HG02943 (cell line): ENCODE results near the gene FGF6.
"Not testable (repeated sequence)": the region's sequence is repeated elsewhere in the genome, so short reads cannot be mapped to it uniquely, and the experiment has no call there.

Experiments used
- ATAC-seq: cut with Tn5 transposase; IDR thresholded peaks from one replicate; pipeline ENCODE4 v1.9.1; 2021; ENCODE audit warnings: mild to moderate bottlenecking, low read depth, moderate library complexity; ENCODE audit not compliant: unreplicated experiment

Gene FGF6

GRCh38 chr12:4421590-4422031 lies 24.0 kb downstream of the FGF6 start:
- no peak for ATAC-seq

- ATAC-seq = no peak
Observed at GRCh38 chr12:4420138-4420670, 25.4 kb downstream of the FGF6 start.

GRCh38 chr12:4418913-4419312 lies 26.7 kb downstream of the FGF6 start:
- no peak for ATAC-seq

DNA sequence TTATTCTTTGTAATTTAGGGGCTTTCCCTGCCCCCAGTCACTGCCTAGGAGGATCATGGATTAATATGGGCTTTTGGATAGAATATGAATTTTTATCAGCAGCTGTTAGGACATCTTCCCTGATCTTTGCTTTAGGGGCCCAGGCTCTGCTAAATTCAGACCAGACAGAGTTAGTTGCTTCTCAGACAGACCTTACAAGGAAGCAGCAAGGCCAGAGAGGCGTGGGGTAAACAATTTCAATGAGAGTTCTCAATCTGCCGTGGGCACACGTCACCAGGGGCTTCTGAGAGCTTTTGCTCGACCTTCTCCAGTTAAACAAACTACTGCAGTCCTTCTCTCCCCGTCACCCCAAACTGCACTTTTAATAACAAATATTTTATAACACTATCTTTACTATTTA lies 27.7 kb downstream of the FGF6 start:
- no peak for ATAC-seq

DNA sequence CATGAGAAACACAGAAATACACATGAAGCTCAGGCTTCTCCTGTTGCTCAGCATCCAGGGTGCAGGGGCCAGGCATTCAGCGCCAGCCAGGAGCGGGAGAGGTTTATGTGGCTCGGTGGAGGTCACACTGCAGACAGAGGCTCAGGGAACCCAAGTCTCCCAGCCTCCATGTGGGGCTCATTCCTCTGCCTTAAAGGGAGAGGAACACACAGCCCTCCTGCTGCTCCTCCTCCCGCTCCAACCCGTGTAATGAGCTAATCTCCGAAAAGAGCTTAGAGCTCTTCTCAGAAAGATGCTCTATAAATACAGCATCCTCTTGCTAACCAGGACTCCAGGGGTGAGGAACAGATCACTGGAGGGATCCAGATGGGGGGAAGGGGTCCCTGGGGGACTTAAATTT lies 28.2 kb downstream of the FGF6 start:
- no peak for ATAC-seq

DNA sequence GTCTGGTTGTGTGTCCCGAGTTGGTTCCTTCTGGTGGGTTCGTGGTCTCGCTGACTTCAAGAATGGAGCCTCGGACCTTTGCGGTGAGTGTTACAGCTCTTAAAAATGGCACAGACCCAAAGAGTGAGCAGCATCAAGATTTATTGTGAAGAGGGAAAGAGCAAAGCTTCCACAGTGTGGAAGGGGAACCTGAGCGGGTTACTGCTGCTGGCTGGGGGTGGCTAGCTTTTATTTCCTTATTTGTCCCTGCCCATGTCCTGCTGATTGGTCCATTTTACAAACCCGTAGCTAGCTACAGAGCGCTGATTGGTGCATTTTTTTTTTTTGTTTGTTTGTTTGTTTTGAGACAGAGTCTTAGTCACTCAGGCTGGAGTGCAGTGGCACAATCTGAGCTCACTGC lies 29.3 kb downstream of the FGF6 start:
- no peak for ATAC-seq

- no peak for ATAC-seq
Observed at GRCh38 chr12:4412465-4412864, 33.1 kb downstream of the FGF6 start.

DNA sequence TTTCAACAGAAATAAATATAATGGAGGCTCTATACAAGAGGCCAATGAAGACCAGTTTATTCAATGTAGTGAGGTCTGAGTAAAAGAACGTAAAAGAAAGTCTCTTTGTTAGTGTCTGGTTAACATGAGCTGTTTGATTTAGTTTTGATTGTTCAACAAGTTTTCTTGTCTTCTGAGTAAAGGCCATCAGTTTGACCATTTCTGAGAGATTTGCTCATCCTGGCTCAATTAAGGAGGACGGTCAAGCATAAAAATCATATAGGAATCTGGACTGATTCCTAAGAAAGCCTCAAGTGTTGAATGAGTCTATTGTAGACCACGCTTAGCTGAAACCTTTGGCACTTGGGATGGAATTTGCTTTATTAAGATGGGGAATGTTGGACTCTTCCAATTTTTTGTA lies 33.6 kb downstream of the FGF6 start:
- ATAC-seq = no peak

GRCh38 chr12:4407136-4407535 lies 38.5 kb downstream of the FGF6 start:
- ATAC-seq = no peak

GRCh38 chr12:4404877-4405637 lies 40.6 kb downstream of the FGF6 start:
- ATAC-seq = not testable (repeated sequence)

GRCh38 chr12:4402996-4403395 lies 42.6 kb downstream of the FGF6 start:
- ATAC-seq = no peak

DNA sequence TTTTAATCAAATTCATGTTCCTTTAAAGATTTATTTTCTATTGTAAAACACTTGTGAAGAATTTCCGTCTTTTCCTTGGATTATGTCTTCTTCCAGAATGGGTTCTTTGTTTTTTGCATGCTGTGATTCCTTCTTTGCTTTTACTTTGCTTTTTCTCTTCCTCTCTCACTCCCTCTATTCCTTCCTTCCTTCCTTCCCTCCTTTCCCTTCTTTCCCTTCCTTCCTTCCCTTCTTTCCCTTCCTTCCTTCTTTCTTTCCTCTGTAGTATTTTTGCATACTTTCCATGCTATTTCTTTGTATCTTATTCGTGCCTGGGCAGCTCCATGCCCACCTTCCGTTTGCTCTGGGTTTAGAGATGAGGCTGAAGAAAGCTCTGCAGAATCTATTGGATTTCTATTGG lies 44.5 kb downstream of the FGF6 start:
- no peak for ATAC-seq

- ATAC-seq = no peak
Observed at GRCh38 chr12:4395818-4396217, 49.8 kb downstream of the FGF6 start.

GRCh38 chr12:4393211-4393610 lies 52.4 kb downstream of the FGF6 start:
- no peak for ATAC-seq

DNA sequence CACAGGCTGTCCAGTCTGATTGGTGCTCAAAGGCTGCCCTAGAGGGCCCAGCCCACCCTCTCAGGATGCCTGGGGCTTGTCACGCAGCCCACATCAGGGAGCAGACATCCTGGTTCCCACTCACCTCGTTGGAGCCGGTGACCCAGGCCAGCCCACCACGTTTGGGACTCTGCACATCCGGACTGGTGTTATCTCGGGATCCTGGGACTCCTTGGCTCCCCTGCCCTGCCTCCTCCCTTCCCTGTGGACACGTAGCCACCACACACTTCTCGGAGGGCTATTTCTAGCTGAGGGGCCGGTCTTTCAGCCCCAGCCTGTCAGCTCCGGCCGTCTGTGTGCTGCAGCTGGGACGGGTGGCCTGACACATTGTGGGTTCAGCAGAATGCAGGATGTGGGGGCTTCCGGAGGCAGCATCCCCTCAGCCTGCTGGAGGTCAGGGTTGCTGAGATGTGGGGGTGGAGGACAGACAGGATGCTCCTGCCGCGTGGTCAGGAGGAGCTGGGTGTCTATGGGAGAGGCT lies 53.3 kb downstream of the FGF6 start:
- no peak for ATAC-seq

DNA sequence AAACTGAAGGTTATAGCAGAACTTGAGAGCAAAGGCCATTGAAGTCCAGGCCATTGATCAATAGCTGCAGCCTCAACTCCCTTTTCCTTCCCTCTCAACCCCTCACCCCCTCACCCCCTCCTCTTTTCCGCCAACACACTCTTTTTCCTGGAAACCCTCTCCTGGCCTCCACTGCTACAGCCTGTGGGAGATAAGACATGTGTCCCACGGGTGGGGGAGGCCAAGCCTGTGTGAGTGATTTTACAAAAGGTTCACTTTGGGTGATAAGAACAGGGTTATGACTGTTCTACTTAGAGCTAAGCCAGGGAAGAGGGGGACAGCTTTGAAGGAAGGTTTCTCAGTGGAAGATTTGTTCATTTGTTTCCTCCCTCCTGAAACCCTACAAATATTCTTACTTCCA lies 57.0 kb downstream of the FGF6 start:
- ATAC-seq = no peak

DNA sequence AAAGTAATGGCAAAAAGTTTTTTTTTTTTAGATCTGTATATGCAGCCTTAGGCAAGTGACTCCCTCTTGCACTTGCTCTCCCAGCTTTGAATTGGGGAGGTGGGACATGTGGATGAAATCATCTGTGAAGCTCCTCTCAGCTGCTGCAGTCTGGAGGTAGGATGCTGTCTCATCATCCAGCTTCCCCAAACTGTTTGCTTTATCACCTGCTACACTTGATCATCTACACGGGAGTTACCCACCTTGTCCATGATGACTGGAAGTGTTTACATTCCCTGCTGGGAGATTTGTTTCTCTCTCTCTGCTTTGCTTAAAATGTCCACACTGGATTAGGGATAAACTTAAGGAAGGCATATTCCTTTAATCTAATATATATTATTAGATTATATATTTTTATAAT lies 57.6 kb downstream of the FGF6 start:
- no peak for ATAC-seq

GRCh38 chr12:4387607-4388006 lies 58.0 kb downstream of the FGF6 start:
- ATAC-seq = no peak

DNA sequence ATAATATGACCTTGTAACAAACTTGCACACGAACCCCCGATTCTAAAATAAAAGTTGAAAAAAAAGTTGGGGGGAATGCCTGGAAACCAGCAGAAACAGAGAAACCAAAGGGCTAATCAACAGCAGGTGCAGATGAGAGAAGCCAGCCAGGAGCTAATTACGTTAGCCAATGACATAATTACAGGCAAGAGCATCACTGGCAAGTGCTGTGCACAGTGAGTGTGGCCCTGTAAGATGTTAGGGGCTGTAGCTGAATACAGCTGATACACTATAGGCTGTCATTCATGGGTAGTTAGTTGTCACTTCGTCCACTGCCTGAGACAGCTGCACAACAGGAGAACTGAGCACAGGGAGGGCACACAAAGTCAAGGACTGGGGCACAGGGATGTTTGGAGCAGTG lies 58.8 kb downstream of the FGF6 start:
- no peak for ATAC-seq
